GM19351 (cell line): ENCODE results near the gene CC2D1B.

Experiments used
- ATAC-seq: cut with Tn5 transposase; IDR thresholded peaks from one replicate; pipeline ENCODE4 v1.9.1; 2021; ENCODE audit warnings: mild to moderate bottlenecking, moderate library complexity; ENCODE audit not compliant: unreplicated experiment

The CC2D1B gene

DNA sequence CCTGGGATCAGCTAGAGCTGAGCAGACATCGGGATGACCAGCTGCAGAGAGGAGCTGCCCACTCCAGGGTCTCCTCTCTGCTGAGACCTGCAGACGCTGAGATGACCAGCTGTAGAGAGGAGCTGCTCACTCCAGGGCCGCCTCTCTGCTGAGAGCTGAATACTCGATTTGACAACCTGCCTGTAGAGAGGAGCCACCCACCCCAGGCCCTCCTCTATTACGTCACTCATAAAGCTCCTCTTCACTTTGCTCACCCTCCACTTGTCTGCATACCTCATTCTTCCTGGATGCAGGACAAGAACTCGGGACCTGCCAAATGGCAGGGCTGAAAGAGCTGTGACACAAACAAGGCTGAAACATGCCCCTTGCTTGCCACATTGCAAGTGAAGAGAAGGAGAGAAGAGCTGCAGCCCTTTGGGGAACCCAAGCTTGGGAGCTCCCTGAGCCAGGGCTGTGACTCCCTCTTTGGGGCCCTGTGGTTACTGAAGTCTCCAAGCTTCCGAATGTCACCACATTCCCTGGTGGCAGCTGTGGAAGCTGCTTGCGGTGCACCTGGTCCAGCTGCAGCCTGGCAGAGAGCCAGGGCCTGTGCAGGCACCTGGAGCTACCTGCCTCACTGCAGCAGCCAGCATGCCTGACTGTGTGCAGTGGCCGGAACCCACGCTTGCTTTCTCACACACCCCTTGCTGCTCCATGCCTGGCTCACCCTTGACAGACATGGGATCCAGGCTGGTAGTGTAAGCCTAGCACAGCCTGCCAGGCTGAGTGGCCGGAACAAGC lies 59.6 kb downstream of the CC2D1B start:
- ATAC-seq = no peak

DNA sequence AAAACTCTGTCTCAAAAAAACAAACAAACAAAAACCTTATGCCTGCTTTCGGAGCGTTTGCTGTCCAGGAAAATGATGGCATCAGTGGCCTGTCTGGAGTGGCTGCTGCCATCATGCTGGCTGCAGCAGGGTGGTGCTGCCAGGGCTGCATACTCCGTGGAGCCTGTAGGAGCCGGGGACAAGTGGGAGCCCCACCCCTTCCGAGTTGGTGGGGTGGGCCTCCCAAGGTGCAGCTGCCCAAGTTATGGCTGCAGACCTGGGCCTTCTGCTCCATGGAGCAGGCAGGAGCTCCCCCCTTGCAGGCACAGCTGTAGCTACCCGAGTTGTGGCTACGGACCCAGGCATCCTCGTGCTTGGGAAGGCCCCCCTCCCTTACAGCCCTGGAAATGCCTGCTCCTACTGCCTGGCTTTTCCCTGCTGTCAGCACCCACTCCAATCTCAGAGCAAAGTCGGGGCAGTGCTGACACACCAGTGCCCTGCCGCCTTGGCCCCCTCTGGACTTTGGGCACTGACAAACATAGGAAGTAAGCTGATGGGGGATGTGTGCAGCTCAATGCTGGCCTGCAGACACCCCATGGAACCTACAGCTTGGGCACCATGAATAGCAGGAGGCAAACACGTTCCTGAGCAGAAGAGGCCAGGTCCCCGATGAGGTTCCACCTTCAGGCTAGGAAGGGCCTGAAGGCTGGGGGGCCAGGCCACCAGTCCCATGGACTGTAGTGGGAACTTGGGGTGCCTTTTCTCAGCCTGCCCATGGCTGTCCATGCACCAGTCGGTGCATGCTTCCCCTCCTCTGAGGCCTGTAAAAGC lies 60.4 kb downstream of the CC2D1B start:
- no peak for ATAC-seq
